ENCODE results near the gene ZDHHC21. TPM values are rescaled to one million over a fixed set of nuclear protein-coding genes. Genes with fewer than 3 reads are reported as not detected.

ZDHHC21 gene
- total and polyA plus RNA-seq, 2 experiments from 2014 or later, result 3.3 to 5.9 TPM

GRCh38 chr9:14705079-14705478 lies 11.8 kb upstream of the ZDHHC21 start:
- Histone ChIP-seq H3K27me3 (replicated peaks; ENCODE audit: insufficient read depth) (no peaks in the 10 kb centered on the region; the same call in 1 of the 2 replicates), H3K79me2 (ENCODE audit: insufficient read depth) (no peaks in the 10 kb centered on the region), H3K9me2 (ENCODE audit: insufficient read depth) (no peaks in the 10 kb centered on the region), H3K9me3 (ENCODE audit: low read depth) (no peaks in the 10 kb centered on the region), H3K27ac (no peak overlapping the region), H3K4me2 (ENCODE audit: unreplicated experiment) (no peak overlapping the region), H3K36me3 (ENCODE audit: low read depth) (no peaks in the 10 kb centered on the region), H3K4me1 (ENCODE audit: insufficient read depth) (no peaks in the 10 kb centered on the region), H2AFZ (no peak overlapping the region), H3K4me3 (no peak overlapping the region), H4K20me1 (ENCODE audit: insufficient read depth) (no peaks in the 10 kb centered on the region), H3K9ac (no peak overlapping the region), H3F3A (ENCODE audit: insufficient read depth) (no peaks in the 10 kb centered on the region)
- no peak for DNase-seq
- TF ChIP-seq EZH2phosphoT487 (IDR thresholded peaks at IDR 0.05; ENCODE audit: insufficient read depth, low read depth), result no peak
- TF ChIP-seq EZH2 (IDR thresholded peaks at IDR 0.05; ENCODE audit: insufficient read depth, poor library complexity, severe bottlenecking), result no peak
- in situ Hi-C loops (cut with MboI), result no loop called here

- Histone ChIP-seq H3K4me2 (ENCODE audit: unreplicated experiment) (no peak overlapping the region), H3K9me3 (ENCODE audit: low read depth) (no peaks in the 10 kb centered on the region), H2AFZ (no peak overlapping the region), H3K9ac (no peak overlapping the region), H3F3A (ENCODE audit: insufficient read depth) (no peaks in the 10 kb centered on the region), H3K4me3 (no peak overlapping the region), H3K79me2 (ENCODE audit: insufficient read depth) (no peaks in the 10 kb centered on the region), H4K20me1 (ENCODE audit: insufficient read depth) (no peaks in the 10 kb centered on the region), H3K36me3 (ENCODE audit: low read depth) (no peaks in the 10 kb centered on the region), H3K27ac (no peak overlapping the region), H3K4me1 (ENCODE audit: insufficient read depth) (no peaks in the 10 kb centered on the region), H3K9me2 (ENCODE audit: insufficient read depth) (no peaks in the 10 kb centered on the region), H3K27me3 (replicated peaks; ENCODE audit: insufficient read depth) (no peaks in the 10 kb centered on the region; the same call in 1 of the 2 replicates)
- TF ChIP-seq EZH2phosphoT487 (IDR thresholded peaks at IDR 0.05; ENCODE audit: insufficient read depth, low read depth) (no peak), EZH2 (IDR thresholded peaks at IDR 0.05; ENCODE audit: insufficient read depth, poor library complexity, severe bottlenecking) (no peak)
- no peak for DNase-seq
- in situ Hi-C loops (cut with MboI), result no loop called here
- 39 to 65% methylated on average over 3 of the region's 3 CpGs for WGBS, 2 experiments (ENCODE audit: low coverage in 1 of 2, low lambda C conversion rate in 2 of 2, missing lambda C conversion rate in 2 of 2)
Observed at GRCh38 chr9:14704281-14704680, 11.0 kb upstream of the ZDHHC21 start.

GRCh38 chr9:14702200-14702720 lies 9.0 kb upstream of the ZDHHC21 start:
- H3F3A ChIP-seq (ENCODE audit: insufficient read depth), result no peaks in the 10 kb centered on the region
- H3K4me3 ChIP-seq, result no peak overlapping the region
- no peaks in the 10 kb centered on the region for H3K36me3 ChIP-seq (ENCODE audit: low read depth)
- in situ Hi-C loops (cut with MboI), result no loop called here
- H3K9ac ChIP-seq, result no peak overlapping the region
- H3K4me2 ChIP-seq (ENCODE audit: unreplicated experiment), result no peak overlapping the region
- H3K27ac ChIP-seq, result no peak overlapping the region
- H3K9me2 ChIP-seq (ENCODE audit: insufficient read depth), result no peaks in the 10 kb centered on the region
- H3K79me2 ChIP-seq (ENCODE audit: insufficient read depth), result no peaks in the 10 kb centered on the region
- no peaks in the 10 kb centered on the region for H4K20me1 ChIP-seq (ENCODE audit: insufficient read depth)
- WGBS, 2 experiments (ENCODE audit: low coverage in 1 of 2, low lambda C conversion rate in 2 of 2, missing lambda C conversion rate in 2 of 2), result 3 to 7% methylated on average over 4 of the region's 4 CpGs
- no peak overlapping the region for H2AFZ ChIP-seq
- no peaks in the 10 kb centered on the region for H3K9me3 ChIP-seq (ENCODE audit: low read depth)
- no peaks in the 10 kb centered on the region; the same call in 1 of the 2 replicates for H3K27me3 ChIP-seq (replicated peaks; ENCODE audit: insufficient read depth)
- TF ChIP-seq EZH2 (IDR thresholded peaks at IDR 0.05; ENCODE audit: insufficient read depth, poor library complexity, severe bottlenecking) (no peak), EZH2phosphoT487 (IDR thresholded peaks at IDR 0.05; ENCODE audit: insufficient read depth, low read depth) (no peak)
- no peaks in the 10 kb centered on the region for H3K4me1 ChIP-seq (ENCODE audit: insufficient read depth)
- no peak for DNase-seq

- Histone ChIP-seq H3K4me2 (ENCODE audit: unreplicated experiment) (peak overlapping the region; percentile 90), H4K20me1 (ENCODE audit: insufficient read depth) (no peaks in the 10 kb centered on the region), H3K9me3 (ENCODE audit: low read depth) (no peaks in the 10 kb centered on the region), H3F3A (ENCODE audit: insufficient read depth) (peaks cover 20% of the 10 kb centered on the region; the same call in 1 of the 2 replicates), H2AFZ (peak overlapping the region; percentile 88), H3K9me2 (ENCODE audit: insufficient read depth) (no peaks in the 10 kb centered on the region), H3K9ac (peak overlapping the region; percentile 70), H3K4me3 (peak overlapping the region; percentile 83), H3K36me3 (ENCODE audit: low read depth) (no peaks in the 10 kb centered on the region; the same call in 1 of the 2 replicates), H3K79me2 (ENCODE audit: insufficient read depth) (peaks cover 9% of the 10 kb centered on the region; the same call in 1 of the 2 replicates), H3K27ac (no peak overlapping the region), H3K27me3 (replicated peaks; ENCODE audit: insufficient read depth) (peaks cover 4% of the 10 kb centered on the region; the same call in 1 of the 2 replicates), H3K4me1 (ENCODE audit: insufficient read depth) (peaks cover 16% of the 10 kb centered on the region)
- TF ChIP-seq EZH2 (IDR thresholded peaks at IDR 0.05; ENCODE audit: insufficient read depth, poor library complexity, severe bottlenecking), result no peak
- TF ChIP-seq EZH2phosphoT487 (IDR thresholded peaks at IDR 0.05; ENCODE audit: insufficient read depth, low read depth), result no peak
- 1 to 2% methylated on average over 13 to 35 of the region's 35 CpGs for WGBS, 2 experiments (ENCODE audit: low coverage in 1 of 2, low lambda C conversion rate in 2 of 2, missing lambda C conversion rate in 2 of 2)
- in situ Hi-C loops (cut with MboI), result no loop called here
- DNase-seq, result peak; percentile 36
Observed at GRCh38 chr9:14692470-14693250, 572 bp downstream of the ZDHHC21 start.
